Vagina (tissue), 2 donors: Measurements from ENCODE around the gene FCRL6. TPM values are rescaled to one million over a fixed set of nuclear protein-coding genes. Genes with fewer than 3 reads are reported as not detected.

Experiments used
- DNase-seq, 2 donors: peaks; one replicate each; pipeline ENCODE4 v3.0.0-alpha.2; 2017; ENCODE audit errors: extremely low spot score in 2 of 2
- H3K27ac ChIP-seq: fragments of 200-600 bp; sonication (generic); one replicate; pipeline ENCODE4 v1.5.1; 2019
- H3K27me3 ChIP-seq: fragments of 200-600 bp; sonication (generic); one replicate; pipeline ENCODE4 v1.5.1; 2019
- H3K36me3 ChIP-seq, 2 donors: fragments of 200-600 bp; sonication (generic); one replicate each; pipeline ENCODE4 v1.5.1; 2017 to 2019
- H3K4me1 ChIP-seq: fragments of 200-600 bp; sonication (generic); one replicate; pipeline ENCODE4 v1.5.1; 2019
- H3K4me3 ChIP-seq, 2 donors: fragments of 200-600 bp; sonication (generic); 1 replicate in 1 of 2; 2 replicates in 1 of 2; pipeline ENCODE4 v1.5.1; 2016 to 2019
- H3K9me3 ChIP-seq: fragments of 200-600 bp; sonication (generic); one replicate; pipeline ENCODE4 v1.5.1; 2019
- POLR2A ChIP-seq, 2 donors: fragments of 450-650 bp; IDR thresholded peaks; one replicate each; pipeline ENCODE4 v1.6.1; 2017; ENCODE audit warnings: antibody characterized with exemption in 2 of 2, mild to moderate bottlenecking in 2 of 2, moderate library complexity in 2 of 2
- POLR2AphosphoS5 ChIP-seq, 2 donors: sonication (generic); formaldehyde crosslinking; IDR thresholded peaks; one replicate each; pipeline ENCODE4 v1.9.0; 2017; ENCODE audit warnings: antibody characterized with exemption in 2 of 2, mild to moderate bottlenecking in 2 of 2, low read depth in 1 of 2; ENCODE audit not compliant: insufficient read depth in 1 of 2
- intact Hi-C: fragments of 100-400 bp; cut with DNase I; formaldehyde crosslinking; loops from one replicate; pipeline ENCODE4 v1.15.1; 2023
- total RNA-seq: library from RNA; depleted of rRNA; stranded (reverse); fragments of >200 nt; gene quantifications from one replicate; pipeline ENCODE4 v1.2.3, GENCODE V29; 2016
- TF ChIP-seq, protein P1 (sequence below), 3 experiments: fragments of 450-650 bp in 2 of 3; fragments of 200-600 bp in 1 of 3; sonication (generic) in 1 of 3; IDR thresholded peaks; one replicate each; pipeline ENCODE4 v1.5.1; 2017 to 2019; ENCODE audit warnings: antibody characterized with exemption in 3 of 3, mild to moderate bottlenecking in 2 of 3, moderate library complexity in 2 of 3

The FCRL6 gene
- total RNA-seq, 1 donor from 2014 or later: not detected

DNA sequence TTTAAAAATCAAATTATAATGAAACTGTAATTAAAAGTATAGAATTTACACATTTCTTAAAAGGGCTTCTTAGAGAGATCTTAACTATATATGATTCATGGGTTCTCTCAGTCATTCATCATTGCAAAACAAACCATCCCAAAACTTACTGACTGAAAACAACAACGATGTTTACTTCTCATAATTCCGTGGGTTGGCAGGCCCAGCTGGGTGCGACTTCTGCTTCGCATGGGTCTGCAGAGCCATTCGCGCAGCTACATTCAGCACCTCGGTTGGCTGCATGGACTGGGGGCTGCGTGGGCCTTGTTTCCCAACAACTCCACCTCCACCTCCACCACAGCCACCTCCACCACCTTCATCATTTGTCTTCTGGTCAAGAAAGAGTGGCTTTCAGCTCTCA, 28.6 kb downstream of the FCRL6 start:
- intact Hi-C loops: no loop called here
- no peaks in the 10 kb centered on the region for H3K4me1 ChIP-seq
- TF ChIP-seq, protein P1, sequence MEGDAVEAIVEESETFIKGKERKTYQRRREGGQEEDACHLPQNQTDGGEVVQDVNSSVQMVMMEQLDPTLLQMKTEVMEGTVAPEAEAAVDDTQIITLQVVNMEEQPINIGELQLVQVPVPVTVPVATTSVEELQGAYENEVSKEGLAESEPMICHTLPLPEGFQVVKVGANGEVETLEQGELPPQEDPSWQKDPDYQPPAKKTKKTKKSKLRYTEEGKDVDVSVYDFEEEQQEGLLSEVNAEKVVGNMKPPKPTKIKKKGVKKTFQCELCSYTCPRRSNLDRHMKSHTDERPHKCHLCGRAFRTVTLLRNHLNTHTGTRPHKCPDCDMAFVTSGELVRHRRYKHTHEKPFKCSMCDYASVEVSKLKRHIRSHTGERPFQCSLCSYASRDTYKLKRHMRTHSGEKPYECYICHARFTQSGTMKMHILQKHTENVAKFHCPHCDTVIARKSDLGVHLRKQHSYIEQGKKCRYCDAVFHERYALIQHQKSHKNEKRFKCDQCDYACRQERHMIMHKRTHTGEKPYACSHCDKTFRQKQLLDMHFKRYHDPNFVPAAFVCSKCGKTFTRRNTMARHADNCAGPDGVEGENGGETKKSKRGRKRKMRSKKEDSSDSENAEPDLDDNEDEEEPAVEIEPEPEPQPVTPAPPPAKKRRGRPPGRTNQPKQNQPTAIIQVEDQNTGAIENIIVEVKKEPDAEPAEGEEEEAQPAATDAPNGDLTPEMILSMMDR (IDR thresholded peaks at IDR 0.05): no peak
- H3K27ac ChIP-seq: no peak overlapping the region
- H3K36me3 ChIP-seq: no peaks in the 10 kb centered on the region
- no peak overlapping the region for H3K4me3 ChIP-seq
- no peaks in the 10 kb centered on the region for H3K27me3 ChIP-seq
- DNase-seq: no peak
- no peaks in the 10 kb centered on the region for H3K9me3 ChIP-seq

DNA sequence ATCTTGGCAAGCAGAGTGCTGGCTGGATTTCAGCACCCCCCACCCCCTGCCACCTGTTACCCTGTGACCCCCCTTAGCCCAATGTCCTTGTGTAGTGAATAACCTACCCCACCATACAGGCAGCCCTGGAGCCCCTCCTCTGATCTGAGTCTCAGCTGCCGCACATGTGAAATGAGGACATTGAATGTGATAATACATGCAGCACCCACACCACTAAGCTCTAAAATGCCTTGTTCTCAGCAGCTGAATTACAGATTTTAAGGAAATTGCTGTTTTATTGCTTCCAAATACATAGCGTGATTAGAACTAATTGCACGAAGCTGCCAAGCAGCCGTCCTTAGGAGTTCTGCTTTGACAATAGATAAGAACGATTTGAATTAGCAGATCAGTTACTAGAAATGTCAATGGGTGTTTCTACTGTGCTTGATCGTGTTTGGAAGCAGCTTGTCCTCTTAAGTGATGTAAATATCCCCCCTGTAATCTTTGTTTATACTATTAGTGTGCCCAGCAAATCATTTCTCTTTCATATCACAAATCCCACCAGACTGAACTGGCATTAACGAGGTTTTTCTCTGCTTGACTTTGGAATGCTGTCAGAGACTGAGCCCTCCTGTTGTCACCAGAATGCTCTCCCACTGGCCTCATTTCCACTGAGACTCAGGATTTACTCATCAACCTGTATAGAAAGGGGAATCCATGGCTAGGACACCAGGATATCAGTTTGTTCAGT, 29.4 kb downstream of the FCRL6 start:
- H3K36me3 ChIP-seq: no peaks in the 10 kb centered on the region
- H3K4me1 ChIP-seq: no peaks in the 10 kb centered on the region
- H3K9me3 ChIP-seq: no peaks in the 10 kb centered on the region
- no peak overlapping the region for H3K27ac ChIP-seq
- no peak overlapping the region for H3K4me3 ChIP-seq
- TF ChIP-seq POLR2AphosphoS5 (IDR thresholded peaks at IDR 0.05; ENCODE audit: insufficient read depth in 1 of 2, low read depth in 1 of 2) (no peak), POLR2A (IDR thresholded peaks at IDR 0.05) (no peak)
- TF ChIP-seq, protein P1 (IDR thresholded peaks at IDR 0.05): no peak
- DNase-seq: no peak
- intact Hi-C loops: no loop called here
- H3K27me3 ChIP-seq: no peaks in the 10 kb centered on the region

GRCh38 chr1:159832309-159832708, 30.1 kb downstream of the FCRL6 start:
- TF ChIP-seq POLR2AphosphoS5 (IDR thresholded peaks at IDR 0.05; ENCODE audit: insufficient read depth in 1 of 2, low read depth in 1 of 2): no peak
- TF ChIP-seq POLR2A (IDR thresholded peaks at IDR 0.05): no peak
- TF ChIP-seq, protein P1 (IDR thresholded peaks at IDR 0.05): no peak
- Histone ChIP-seq H3K4me1 (no peaks in the 10 kb centered on the region), H3K27me3 (no peaks in the 10 kb centered on the region), H3K9me3 (no peaks in the 10 kb centered on the region), H3K27ac (no peak overlapping the region), H3K36me3 (no peaks in the 10 kb centered on the region), H3K4me3 (no peak overlapping the region)
- intact Hi-C loops: no loop called here
- no peak for DNase-seq

DNA sequence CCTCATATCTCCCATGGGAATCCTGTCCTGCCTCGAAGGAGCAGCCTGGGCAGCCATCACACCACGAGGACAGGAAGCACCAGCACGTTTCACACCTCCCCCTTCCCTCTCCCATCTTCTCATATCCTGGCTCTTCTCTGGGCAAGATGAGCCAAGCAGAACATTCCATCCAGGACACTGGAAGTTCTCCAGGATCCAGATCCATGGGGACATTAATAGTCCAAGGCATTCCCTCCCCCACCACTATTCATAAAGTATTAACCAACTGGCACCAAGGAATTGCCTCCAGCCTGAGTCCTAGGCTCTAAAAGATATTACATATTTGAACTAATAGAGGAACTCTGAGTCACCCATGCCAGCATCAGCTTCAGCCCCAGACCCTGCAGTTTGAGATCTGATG, 33.2 kb downstream of the FCRL6 start:
- H3K36me3 ChIP-seq: no peaks in the 10 kb centered on the region
- intact Hi-C loops: no loop called here
- DNase-seq: no peak

More for the DNA sequence above, 33.2 kb downstream of the FCRL6 start:
- H3K27me3 ChIP-seq: no peaks in the 10 kb centered on the region
- H3K4me1 ChIP-seq: no peaks in the 10 kb centered on the region
- TF ChIP-seq, protein P1 (IDR thresholded peaks at IDR 0.05): no peak
- TF ChIP-seq POLR2A (IDR thresholded peaks at IDR 0.05): no peak
- no peak for TF ChIP-seq POLR2AphosphoS5 (IDR thresholded peaks at IDR 0.05; ENCODE audit: insufficient read depth in 1 of 2, low read depth in 1 of 2)
- H3K27ac ChIP-seq: no peak overlapping the region
- H3K9me3 ChIP-seq: no peaks in the 10 kb centered on the region
- H3K4me3 ChIP-seq: no peak overlapping the region
